Right lobe of liver (tissue), 4 donors: ENCODE measurements around the gene RAP1GAP2.

Experiments used
- POLR2A ChIP-seq: fragments of 450-650 bp; IDR thresholded peaks from one replicate; pipeline ENCODE4 v1.6.1; 2017; ENCODE audit warnings: antibody characterized with exemption, mild to moderate bottlenecking
- TF ChIP-seq, protein P1 (sequence below), 4 donors: fragments of 200-600 bp in 3 of 4; fragments of 450-650 bp in 1 of 4; IDR thresholded peaks; one replicate each; pipeline versions ENCODE4 v1.5.1 to v1.8.0; 2016 to 2022; ENCODE audit warnings: antibody characterized with exemption in 4 of 4, mild to moderate bottlenecking in 2 of 4
- donor health status: DM: no; HTN: no; CAD: no.
- donor health status: DM: no; HTN: no; CAD: no.
- donor health status: DM: no; HTN: yes; CAD: no.

DNA sequence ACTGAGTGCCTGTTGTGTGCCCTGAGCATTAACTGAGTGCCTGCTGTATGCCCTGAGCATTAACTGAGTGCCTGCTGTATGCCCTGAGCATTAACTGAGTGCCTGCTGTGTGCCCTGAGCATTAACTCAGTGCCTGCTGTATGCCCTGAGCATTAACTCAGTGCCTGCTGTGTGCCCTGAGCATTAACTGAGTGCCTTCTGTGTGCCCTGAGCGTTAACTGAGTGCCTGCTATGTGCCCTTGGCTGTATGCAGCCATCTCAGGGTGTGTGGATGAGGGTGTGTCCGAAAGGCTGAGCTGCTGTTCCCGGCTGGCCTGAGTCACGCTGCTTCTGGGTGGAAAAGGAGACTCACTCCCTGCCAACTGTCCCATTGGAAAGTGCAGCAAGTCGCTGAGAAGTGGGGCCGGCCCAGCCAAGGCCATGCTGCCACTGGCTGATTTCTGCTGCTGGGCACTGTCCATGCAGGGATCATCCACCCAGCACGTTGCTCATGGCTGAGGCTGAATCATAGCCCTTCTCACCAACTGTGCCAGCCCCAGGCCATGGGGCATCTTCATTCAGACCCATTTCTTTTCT lies 153.3 kb downstream of the RAP1GAP2 start:
- TF ChIP-seq, protein P1, sequence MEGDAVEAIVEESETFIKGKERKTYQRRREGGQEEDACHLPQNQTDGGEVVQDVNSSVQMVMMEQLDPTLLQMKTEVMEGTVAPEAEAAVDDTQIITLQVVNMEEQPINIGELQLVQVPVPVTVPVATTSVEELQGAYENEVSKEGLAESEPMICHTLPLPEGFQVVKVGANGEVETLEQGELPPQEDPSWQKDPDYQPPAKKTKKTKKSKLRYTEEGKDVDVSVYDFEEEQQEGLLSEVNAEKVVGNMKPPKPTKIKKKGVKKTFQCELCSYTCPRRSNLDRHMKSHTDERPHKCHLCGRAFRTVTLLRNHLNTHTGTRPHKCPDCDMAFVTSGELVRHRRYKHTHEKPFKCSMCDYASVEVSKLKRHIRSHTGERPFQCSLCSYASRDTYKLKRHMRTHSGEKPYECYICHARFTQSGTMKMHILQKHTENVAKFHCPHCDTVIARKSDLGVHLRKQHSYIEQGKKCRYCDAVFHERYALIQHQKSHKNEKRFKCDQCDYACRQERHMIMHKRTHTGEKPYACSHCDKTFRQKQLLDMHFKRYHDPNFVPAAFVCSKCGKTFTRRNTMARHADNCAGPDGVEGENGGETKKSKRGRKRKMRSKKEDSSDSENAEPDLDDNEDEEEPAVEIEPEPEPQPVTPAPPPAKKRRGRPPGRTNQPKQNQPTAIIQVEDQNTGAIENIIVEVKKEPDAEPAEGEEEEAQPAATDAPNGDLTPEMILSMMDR (IDR thresholded peaks at IDR 0.05), result no peak
- TF ChIP-seq POLR2A, result no peak
